HG03469 (cell line): Measurements from ENCODE around the gene MRPL36.
"Not testable (repeated sequence)": the region's sequence is repeated elsewhere in the genome, so short reads cannot be mapped to it uniquely, and the experiment has no call there.

Experiments used
- ATAC-seq: cut with Tn5 transposase; IDR thresholded peaks from one replicate; pipeline ENCODE4 v1.9.1; 2021; ENCODE audit warnings: mild to moderate bottlenecking, moderate library complexity, moderate number of reproducible peaks; ENCODE audit not compliant: unreplicated experiment

Gene MRPL36

GRCh38 chr5:1797103-1797800 lies 2.4 kb downstream of the MRPL36 start:
- no peak for ATAC-seq

- no peak for ATAC-seq
Measured at GRCh38 chr5:1796371-1797102, 3.1 kb downstream of the MRPL36 start.

DNA sequence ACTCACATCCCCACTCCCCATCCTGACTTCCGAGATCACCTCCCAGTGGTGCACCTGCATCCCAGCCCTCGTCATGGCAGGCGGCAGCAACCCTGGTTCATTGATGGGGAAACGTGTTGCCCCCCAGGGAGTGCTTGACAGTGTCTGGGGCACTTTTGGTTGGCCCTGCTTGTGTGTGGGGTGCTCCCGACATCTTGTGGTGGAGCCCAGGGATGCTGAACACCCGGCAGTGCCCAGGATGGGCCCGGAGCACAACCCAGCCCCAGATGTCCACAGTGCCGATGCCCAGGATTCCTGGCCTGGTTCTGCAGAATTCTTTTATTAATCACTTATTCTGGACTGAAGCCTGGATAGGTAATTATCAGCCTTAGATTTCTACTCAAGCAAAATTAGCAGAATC lies 3.7 kb downstream of the MRPL36 start:
- ATAC-seq, result no peak

DNA sequence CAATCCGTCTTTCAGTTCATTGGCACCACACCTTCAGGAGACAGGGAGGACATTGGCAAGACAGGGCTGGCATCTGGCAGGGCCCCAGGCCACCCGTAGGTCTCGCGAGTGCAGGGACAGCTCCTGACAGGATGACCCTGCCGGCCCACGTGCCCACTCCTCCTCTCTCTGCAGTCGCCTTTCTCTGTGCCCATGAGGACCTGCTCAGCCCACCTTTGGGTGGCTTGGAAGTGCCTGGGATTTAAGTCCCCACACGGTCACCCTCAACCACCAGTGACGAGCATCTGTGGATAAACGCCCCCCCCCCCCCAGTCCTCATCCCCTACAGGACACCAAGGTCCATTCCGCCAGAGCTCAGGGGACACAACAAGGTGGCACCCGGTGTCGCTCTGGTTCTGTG lies 4.1 kb downstream of the MRPL36 start:
- no peak for ATAC-seq

- no peak for ATAC-seq
Measured at GRCh38 chr5:1794901-1795290, 4.7 kb downstream of the MRPL36 start.

- no peak for ATAC-seq
Measured at GRCh38 chr5:1793966-1794900, 5.4 kb downstream of the MRPL36 start.

- ATAC-seq, result no peak
Measured at GRCh38 chr5:1793301-1793740, 6.3 kb downstream of the MRPL36 start.

GRCh38 chr5:1792842-1793266 lies 6.8 kb downstream of the MRPL36 start:
- ATAC-seq, result peak; percentile 97

GRCh38 chr5:1791176-1791575 lies 8.5 kb downstream of the MRPL36 start:
- ATAC-seq, result no peak

DNA sequence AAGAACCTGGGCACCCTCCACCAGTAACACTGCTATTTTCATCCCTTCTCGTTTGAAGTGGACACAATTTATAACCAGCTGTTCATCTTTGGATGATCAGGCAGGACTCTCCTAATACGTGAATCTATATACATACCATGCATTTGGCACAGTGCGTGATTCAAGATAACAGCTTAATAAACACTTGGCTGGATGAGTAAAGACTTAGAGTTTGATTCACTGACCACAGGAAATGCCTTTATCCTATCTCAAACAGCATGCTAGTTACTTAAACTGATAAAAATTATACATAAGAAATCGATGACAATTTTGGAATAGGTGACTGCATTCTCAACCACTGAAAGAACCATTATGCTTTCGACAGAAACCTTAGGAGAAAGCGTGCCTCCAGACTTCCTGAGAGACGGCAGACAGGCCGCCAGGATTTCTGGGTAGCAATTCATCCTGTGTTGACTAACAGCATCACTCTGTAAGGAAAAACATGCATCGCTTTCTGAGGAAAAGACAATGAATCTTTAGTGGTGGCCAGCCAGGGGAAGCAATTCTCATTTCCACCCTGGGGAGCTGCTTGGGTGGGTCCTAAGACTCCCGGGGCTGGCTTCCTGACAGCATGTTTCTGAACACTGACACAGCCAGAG lies 9.7 kb downstream of the MRPL36 start:
- ATAC-seq, result no peak

DNA sequence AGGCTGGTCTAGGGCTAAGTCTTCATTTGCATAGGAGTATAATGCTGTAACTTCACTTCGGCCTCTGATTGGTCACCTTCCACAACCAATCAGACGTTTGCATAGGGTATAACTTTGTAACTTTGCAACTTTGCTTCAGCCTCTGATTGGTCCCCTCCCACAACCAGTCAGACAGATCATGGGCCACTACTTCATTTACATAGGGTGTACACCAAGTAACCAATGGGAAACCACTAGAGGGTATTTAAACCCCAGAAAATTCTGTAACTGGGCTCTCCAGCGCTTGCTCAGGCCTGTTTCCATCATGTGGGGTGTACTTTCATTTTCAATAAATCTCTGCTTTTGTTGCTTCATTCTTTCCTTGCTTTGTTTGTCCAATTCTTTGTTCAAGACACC lies 10.2 kb downstream of the MRPL36 start:
- not testable (repeated sequence) for ATAC-seq

DNA sequence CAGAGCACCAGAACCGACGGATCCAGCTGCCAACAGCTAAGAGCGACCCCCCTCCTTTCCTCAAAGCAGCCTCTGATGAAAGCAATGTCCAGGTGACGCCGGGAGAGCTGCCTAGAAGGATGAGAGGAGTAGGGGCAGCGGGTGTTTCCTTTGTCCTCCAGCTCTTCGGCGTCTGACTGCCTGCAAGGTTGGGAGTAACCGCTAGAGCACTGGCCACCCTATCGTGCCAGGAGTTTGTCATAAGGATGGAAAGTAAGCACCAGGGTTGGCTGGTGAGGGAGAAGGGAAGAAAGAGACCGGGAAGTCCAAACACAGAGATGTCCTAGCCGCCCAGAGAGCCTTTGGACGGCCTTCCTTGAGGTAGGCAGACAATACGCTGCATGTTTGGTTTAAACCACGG lies 10.8 kb downstream of the MRPL36 start:
- ATAC-seq, result no peak

- no peak for ATAC-seq
Measured at GRCh38 chr5:1788200-1788599, 11.4 kb downstream of the MRPL36 start.

GRCh38 chr5:1787472-1788047 lies 12.1 kb downstream of the MRPL36 start:
- ATAC-seq, result no peak

DNA sequence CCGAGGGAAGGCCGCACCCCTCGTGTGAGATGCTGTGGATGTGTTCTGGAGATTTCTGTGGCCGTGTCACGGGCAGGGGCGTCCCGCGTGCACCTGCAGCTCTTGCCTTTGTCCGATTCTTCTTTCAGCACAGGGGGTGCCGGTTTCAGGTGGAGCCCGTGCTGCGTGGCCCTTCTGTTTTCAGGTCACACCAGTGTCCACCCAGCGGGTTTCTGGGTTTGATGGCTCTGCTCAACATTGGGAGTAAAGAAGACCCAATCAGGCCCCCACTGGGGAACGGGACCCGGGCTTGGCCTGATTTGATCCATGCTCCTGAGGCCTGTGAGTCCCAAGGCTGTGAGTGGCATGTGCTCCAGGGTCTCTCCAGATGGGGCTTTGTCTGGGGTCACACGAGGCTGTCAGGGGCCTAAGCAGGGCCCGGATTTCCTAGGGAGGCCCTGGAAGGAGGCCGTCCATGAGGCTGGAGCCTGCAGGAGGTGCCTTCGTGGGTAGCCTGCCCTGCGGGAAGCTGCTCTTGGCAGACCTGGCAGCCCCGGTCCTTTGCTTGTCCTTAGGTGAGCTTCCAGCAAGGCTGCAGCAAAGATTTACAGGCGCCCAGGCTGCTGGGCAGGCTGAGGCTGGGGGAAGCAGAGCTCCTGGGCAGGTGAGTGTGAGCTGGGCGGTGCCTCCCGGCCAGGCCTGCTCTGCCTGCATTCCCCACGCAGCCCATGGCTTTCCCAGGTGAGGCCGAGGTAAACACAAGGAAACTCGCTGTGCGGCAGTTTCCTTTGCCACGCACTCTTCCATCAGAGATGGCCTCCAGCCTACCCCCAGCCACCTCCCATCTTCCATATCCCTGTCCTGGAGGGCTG lies 12.8 kb downstream of the MRPL36 start:
- no peak for ATAC-seq

- no peak for ATAC-seq
Measured at GRCh38 chr5:1785984-1786383, 13.7 kb downstream of the MRPL36 start.

GRCh38 chr5:1785062-1785461 lies 14.6 kb downstream of the MRPL36 start:
- no peak for ATAC-seq

DNA sequence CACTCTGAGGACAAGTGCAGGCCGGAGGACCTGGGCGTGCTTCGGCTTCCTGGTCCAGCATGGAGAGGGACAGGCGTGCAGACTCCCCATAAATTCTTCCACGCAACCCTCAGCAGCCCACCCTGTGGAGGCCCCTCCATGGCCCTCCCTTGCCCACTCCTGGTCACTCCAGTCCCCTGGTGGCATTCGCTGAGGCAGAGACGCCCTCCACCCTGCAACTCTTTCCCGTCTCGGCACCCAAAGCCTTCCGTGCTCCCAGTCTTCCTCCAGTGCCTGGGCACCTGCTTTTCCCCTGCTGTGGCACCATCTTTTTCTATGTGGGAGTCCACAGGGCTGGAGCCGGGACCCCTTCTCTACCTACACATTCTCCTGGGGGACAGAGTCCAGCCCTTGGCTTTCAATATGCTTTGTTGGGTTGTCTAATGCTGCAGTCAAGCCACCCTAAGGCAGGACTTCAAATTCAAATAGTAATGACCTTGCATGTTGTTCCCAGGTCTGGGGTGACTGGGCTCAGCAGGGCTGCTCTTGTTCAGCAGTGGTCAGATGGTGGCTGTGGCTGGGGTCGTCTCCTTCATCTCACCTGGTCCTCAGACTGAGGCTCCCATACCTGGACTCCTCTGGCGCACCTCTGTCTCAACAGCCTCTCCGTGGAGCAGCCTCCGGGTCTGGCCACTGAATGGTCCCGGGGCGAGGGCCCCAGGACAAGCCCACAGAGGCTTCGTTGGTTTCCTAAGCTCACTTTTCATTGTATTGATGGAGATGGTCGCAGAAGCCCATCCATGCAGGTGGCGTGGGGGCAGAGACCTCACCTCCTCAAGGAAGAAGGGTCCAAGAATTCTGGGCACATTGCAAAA lies 15.2 kb downstream of the MRPL36 start:
- ATAC-seq, result no peak

GRCh38 chr5:1783216-1783554 lies 16.5 kb downstream of the MRPL36 start:
- ATAC-seq, result peak; percentile 78
